DND-41 (cell line): ENCODE data around the gene IFNL2.
"Not testable (repeated sequence)": the region's sequence is repeated elsewhere in the genome, so short reads cannot be mapped to it uniquely, and the experiment has no call there.

Experiments
- CTCF ChIP-seq: IDR thresholded peaks from 2 replicates; pipeline ENCODE4 v1.5.1; 2012; ENCODE audit warnings: borderline replicate concordance, low read length, moderate library complexity, mild to moderate bottlenecking; ENCODE audit not compliant: poor library complexity, severe bottlenecking; ENCODE audit errors: extremely low read depth
- EZH2 ChIP-seq: IDR thresholded peaks from 3 replicates; pipeline ENCODE4 v1.6.1; 2012; ENCODE audit warnings: borderline replicate concordance, low read depth, mild to moderate bottlenecking, moderate library complexity, low read length, inconsistent platforms; ENCODE audit not compliant: severe bottlenecking

DNA sequence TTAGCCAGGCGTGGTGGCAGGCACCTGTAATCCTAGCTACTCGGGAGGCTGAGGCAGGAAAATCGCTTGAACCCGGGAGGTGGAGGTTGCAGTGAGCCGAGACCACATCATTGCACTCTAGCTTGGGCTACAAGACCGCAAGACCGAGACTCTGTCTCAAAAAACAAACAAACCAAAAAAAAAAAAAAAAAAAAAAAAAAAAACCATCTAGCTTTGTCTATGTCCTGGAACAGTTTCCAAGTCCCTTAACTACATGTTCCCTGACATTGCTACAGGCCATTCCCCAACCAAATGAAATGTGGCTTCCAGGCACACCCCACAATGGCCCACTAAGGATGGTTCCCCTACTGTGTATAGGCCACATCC lies 41.1 kb downstream of the IFNL2 start:
- not testable (repeated sequence) for TF ChIP-seq CTCF, EZH2
